ENCODE measurements around the gene CCDC197.

CCDC197 gene

DNA sequence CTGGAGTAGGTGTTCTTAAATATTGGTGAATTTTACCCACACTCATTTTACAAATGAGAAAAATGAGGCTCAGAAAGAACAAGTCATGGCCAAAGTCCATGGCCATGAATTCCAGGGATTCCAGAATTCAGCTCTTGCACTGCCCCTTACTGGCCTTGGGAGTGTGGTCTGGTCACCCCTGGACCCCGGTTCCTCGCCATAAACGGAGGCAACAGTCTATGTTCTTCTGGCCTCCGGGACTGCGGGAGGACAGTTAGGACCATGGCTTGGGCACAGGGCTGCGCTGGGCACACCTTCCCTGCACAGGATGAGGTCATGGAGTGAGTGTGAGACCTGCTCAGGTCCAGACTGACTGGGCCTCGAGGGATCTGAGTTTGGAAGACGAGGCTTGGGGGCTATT, 6.9 kb downstream of the CCDC197 start:
- TF ChIP-seq, protein P1, sequence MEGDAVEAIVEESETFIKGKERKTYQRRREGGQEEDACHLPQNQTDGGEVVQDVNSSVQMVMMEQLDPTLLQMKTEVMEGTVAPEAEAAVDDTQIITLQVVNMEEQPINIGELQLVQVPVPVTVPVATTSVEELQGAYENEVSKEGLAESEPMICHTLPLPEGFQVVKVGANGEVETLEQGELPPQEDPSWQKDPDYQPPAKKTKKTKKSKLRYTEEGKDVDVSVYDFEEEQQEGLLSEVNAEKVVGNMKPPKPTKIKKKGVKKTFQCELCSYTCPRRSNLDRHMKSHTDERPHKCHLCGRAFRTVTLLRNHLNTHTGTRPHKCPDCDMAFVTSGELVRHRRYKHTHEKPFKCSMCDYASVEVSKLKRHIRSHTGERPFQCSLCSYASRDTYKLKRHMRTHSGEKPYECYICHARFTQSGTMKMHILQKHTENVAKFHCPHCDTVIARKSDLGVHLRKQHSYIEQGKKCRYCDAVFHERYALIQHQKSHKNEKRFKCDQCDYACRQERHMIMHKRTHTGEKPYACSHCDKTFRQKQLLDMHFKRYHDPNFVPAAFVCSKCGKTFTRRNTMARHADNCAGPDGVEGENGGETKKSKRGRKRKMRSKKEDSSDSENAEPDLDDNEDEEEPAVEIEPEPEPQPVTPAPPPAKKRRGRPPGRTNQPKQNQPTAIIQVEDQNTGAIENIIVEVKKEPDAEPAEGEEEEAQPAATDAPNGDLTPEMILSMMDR (IDR thresholded peaks at IDR 0.05; ENCODE audit: control insufficient read depth, insufficient read depth, low read depth, low read length, missing control alignments), result no peak
- no peak overlapping the region for H3K4me3 ChIP-seq (ENCODE audit: control insufficient read depth, low read depth, low read length)

DNA sequence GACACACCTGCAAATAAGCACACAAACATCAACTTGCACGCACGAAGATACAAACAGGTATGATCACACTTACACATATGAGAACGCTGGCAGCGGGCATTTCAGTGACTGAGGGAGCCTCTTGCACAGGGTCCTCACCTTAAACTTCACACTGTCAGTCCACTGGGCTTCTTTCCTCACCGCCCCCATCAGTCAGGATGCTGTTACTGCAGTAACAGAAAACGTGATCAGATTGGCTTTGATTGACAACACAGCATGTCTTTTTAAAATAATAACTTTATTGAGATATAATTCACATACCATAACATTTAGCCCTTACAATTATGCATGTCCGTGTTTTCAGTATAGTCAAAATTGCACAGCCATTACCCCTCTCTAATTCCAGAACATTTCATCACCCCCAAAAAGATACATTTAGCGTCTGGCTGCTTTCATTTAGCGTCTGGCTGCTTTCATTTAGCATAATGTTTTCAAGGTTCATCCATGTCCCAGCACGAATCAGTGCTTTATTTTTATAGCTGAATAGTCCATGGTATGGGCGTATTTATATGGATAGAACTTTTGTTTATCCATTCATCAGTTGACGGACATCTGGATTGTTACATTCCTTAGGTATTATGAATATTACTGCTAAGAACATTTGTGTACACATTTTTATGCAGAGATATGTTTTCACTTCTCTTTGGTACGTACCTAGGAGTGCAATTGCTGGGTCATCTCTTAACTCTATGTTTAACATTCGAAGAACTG, 8.4 kb downstream of the CCDC197 start:
- no peak for DNase-seq (ENCODE audit: low read depth)
- TF ChIP-seq, protein P1 (IDR thresholded peaks at IDR 0.05; ENCODE audit: control insufficient read depth, insufficient read depth, low read depth, low read length, missing control alignments), result peak; percentile 47
- no peak overlapping the region for H3K4me3 ChIP-seq (ENCODE audit: control insufficient read depth, low read depth, low read length)

More for the DNA sequence above, 6.9 kb downstream of the CCDC197 start:
- no peak for DNase-seq (ENCODE audit: low read depth)

DNA sequence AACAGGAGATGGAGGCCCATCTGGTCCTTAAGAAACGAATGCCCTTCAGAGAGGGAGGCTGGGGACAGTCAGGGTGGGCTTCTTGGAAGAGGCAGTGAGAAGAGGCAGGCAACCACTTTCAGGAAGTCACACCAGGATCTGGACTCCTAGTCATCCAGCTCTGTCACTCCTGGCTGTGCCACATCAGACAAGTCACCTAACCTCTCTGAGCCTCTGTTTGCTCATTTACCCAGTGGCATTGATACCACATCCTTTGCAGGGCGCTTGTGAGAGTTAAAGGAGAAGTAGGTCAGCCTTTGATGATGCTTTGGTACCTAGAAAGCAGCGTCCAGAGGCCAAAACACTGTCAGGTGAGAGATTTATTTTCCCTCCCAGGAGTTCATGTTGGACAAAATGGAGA, 11.1 kb downstream of the CCDC197 start:
- no peak overlapping the region for H3K4me3 ChIP-seq (ENCODE audit: control insufficient read depth, low read depth, low read length)
- TF ChIP-seq, protein P1 (IDR thresholded peaks at IDR 0.05; ENCODE audit: control insufficient read depth, insufficient read depth, low read depth, low read length, missing control alignments), result no peak
- no peak for DNase-seq (ENCODE audit: low read depth)

DNA sequence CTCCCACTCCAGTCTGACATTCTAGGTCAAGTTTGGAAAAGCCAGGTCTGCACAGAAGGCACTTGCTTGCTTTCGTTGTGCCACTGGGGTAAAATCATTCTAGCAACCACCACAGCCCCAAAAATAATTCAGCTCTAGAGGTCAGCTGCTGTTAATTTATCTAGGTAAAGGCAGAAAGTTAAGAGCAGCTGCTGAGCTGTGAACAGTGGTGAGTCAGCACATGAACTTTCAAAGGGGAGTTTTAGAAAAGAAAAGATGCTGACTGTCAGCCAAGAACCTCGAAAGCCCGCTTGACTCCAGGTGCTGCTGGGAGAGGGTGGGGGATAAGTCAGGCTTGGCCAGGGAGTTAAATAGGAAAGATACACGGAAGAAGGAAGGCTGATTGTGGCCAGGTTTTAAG, 12.7 kb downstream of the CCDC197 start:
- TF ChIP-seq, protein P1 (IDR thresholded peaks at IDR 0.05; ENCODE audit: control insufficient read depth, insufficient read depth, low read depth, low read length, missing control alignments), result no peak
- no peak for DNase-seq (ENCODE audit: low read depth)
- no peak overlapping the region for H3K4me3 ChIP-seq (ENCODE audit: control insufficient read depth, low read depth, low read length)

DNA sequence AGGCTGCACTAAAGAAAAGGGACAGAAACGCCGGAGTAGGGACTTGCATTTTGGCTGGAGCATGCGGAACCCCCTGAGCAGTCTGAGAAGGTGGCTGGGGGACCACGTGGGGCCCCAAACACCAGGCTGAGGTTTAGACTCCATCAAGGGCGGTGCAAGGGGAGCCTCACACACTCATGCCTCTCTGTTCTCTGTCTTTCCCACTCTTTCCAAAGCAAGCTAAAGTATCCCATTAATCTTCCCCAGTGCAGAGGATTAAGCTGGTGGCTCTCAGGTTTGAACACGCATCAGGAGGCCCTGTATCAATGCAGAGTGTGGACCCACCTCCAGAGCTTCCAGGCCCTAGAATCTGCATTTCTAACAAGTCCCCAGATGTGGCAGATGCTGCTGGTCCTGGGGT, 13.5 kb downstream of the CCDC197 start:
- no peak overlapping the region for H3K4me3 ChIP-seq (ENCODE audit: control insufficient read depth, low read depth, low read length)
- TF ChIP-seq, protein P1 (IDR thresholded peaks at IDR 0.05; ENCODE audit: control insufficient read depth, insufficient read depth, low read depth, low read length, missing control alignments), result no peak
- DNase-seq (ENCODE audit: low read depth), result no peak

DNA sequence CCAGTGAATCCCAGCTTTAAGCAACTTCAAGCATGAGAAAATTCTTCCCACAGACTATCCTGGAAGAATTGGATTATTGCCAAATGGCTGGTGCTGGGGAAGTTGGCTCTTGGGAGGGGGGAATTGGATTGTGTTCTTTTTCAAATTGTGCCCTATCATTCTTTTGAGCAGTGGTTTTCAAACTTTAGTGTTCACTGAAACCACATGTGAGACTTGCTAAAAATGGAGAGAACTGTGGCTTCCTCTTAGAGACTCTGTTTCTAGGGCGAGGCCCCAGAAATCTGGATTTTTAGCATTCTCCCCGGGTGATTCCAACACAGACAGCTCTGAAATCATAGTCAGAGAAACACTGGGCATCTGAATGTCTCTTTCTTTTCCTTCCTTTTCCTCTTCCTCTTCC, 14.7 kb downstream of the CCDC197 start:
- DNase-seq (ENCODE audit: low read depth), result no peak
- H3K4me3 ChIP-seq (ENCODE audit: control insufficient read depth, low read depth, low read length), result no peak overlapping the region

More for the DNA sequence above, 14.7 kb downstream of the CCDC197 start:
- TF ChIP-seq, protein P1 (IDR thresholded peaks at IDR 0.05; ENCODE audit: control insufficient read depth, insufficient read depth, low read depth, low read length, missing control alignments), result no peak
